Stimulated activated CD4-positive, alpha-beta T cell treated with anti-CD3 and anti-CD28 coated beads, Interleukin-15, amount 100 ng/mL, for 48 hours (primary cell): Measurements from ENCODE around the gene AOPEP.

Source experiments
- DNase-seq, 2 donors: peaks; one replicate each; pipeline ENCODE4 v3.0.0-alpha.2; 2020; ENCODE audit warnings: low read depth in 2 of 2

The AOPEP gene

GRCh38 chr9:94990897-94991561 lies 264.5 kb downstream of the AOPEP start:
- no peak for DNase-seq

GRCh38 chr9:94991961-94992907 lies 265.7 kb downstream of the AOPEP start:
- DNase-seq = no peak

- no peak for DNase-seq
Measured at GRCh38 chr9:94993160-94993820, 266.8 kb downstream of the AOPEP start.

GRCh38 chr9:94993821-94994165 lies 267.3 kb downstream of the AOPEP start:
- DNase-seq = no peak

GRCh38 chr9:94995048-94995693 lies 268.7 kb downstream of the AOPEP start:
- no peak for DNase-seq

- no peak for DNase-seq
Measured at GRCh38 chr9:94996641-94997040, 270.1 kb downstream of the AOPEP start.

- no peak for DNase-seq
Measured at GRCh38 chr9:94997727-94998126, 271.2 kb downstream of the AOPEP start.

GRCh38 chr9:94999832-95000231 lies 273.3 kb downstream of the AOPEP start:
- DNase-seq = no peak

- no peak for DNase-seq
Measured at GRCh38 chr9:95000821-95001220, 274.3 kb downstream of the AOPEP start.

GRCh38 chr9:95001720-95002119 lies 275.2 kb downstream of the AOPEP start:
- DNase-seq = no peak

- no peak for DNase-seq
Measured at GRCh38 chr9:95003689-95004410, 277.4 kb downstream of the AOPEP start.

- no peak for DNase-seq
Measured at GRCh38 chr9:95004411-95005277, 278.1 kb downstream of the AOPEP start.

GRCh38 chr9:95005278-95006143 lies 279.0 kb downstream of the AOPEP start:
- no peak for DNase-seq

- no peak for DNase-seq
Measured at GRCh38 chr9:95007226-95007869, 280.8 kb downstream of the AOPEP start.

- DNase-seq = no peak
Measured at GRCh38 chr9:95008151-95008771, 281.8 kb downstream of the AOPEP start.

GRCh38 chr9:95009459-95009858 lies 283.0 kb downstream of the AOPEP start:
- DNase-seq = no peak

- DNase-seq = no peak
Measured at GRCh38 chr9:95010431-95010838, 283.9 kb downstream of the AOPEP start.

- DNase-seq = no peak
Measured at GRCh38 chr9:95012035-95012708, 285.7 kb downstream of the AOPEP start.
